Thyroid gland (tissue), 4 donors: ENCODE results near the gene SSR2. TPM values are rescaled to one million over a fixed set of nuclear protein-coding genes. Genes with fewer than 3 reads are reported as not detected.

Source experiments
- DNase-seq, 2 donors: peaks; one replicate each; pipeline ENCODE4 v3.0.0-alpha.2; 2019
- H3K27ac ChIP-seq, 3 donors: fragments of 200-600 bp; sonication (generic); 1 replicate in 2 of 3; 2 replicates in 1 of 3; pipeline ENCODE4 v1.5.1; 2016 to 2019; ENCODE audit warnings: mild to moderate bottlenecking in 1 of 3, moderate library complexity in 1 of 3
- H3K27me3 ChIP-seq: fragments of 200-600 bp; sonication (generic); one replicate; pipeline ENCODE4 v1.5.1; 2019
- H3K36me3 ChIP-seq, 2 donors: fragments of 200-600 bp; sonication (generic); one replicate each; pipeline ENCODE4 v1.5.1; 2016 to 2019
- H3K4me1 ChIP-seq, 2 donors: fragments of 200-600 bp; sonication (generic); one replicate each; pipeline ENCODE4 v1.5.1; 2017 to 2019
- H3K4me3 ChIP-seq, 3 donors: fragments of 200-600 bp; sonication (generic); replicated peaks in 1 of 3; 1 replicate in 2 of 3; 2 replicates in 1 of 3; pipeline ENCODE4 v1.5.1; 2016; ENCODE audit warnings: mild to moderate bottlenecking in 1 of 3
- H3K9me3 ChIP-seq: fragments of 200-600 bp; sonication (generic); one replicate; pipeline ENCODE4 v1.5.1; 2017
- CTCF ChIP-seq, 6 experiments: fragments of 200-600 bp in 3 of 6; fragments of 450-650 bp in 3 of 6; sonication (generic) in 3 of 6; IDR thresholded peaks; one replicate each; pipeline ENCODE4 v1.5.1; 2016 to 2019; ENCODE audit warnings: antibody characterized with exemption in 6 of 6, mild to moderate bottlenecking in 2 of 6, inconsistent platforms in 1 of 6, moderate library complexity in 1 of 6
- POLR2A ChIP-seq, 2 donors: fragments of 450-650 bp; IDR thresholded peaks; one replicate each; pipeline ENCODE4 v1.6.1; 2017; ENCODE audit warnings: antibody characterized with exemption in 2 of 2, mild to moderate bottlenecking in 2 of 2, moderate library complexity in 1 of 2
- WGBS, 2 donors: methylation state at CpG; one replicate each; pipeline ENCODE4 v1.1.5; 2017; 5-methylcytosine and 5-hydroxymethylcytosine counted together
- intact Hi-C: fragments of 100-400 bp; cut with DNase I; formaldehyde crosslinking; loops from one replicate; pipeline ENCODE4 v1.15.1; 2023
- total RNA-seq, 4 donors: library from RNA; depleted of rRNA; stranded (reverse); fragments of >200 nt; gene quantifications; one replicate each; pipeline ENCODE4 v1.2.3, GENCODE V29; 2016

Gene SSR2
- total RNA-seq, 4 donors from 2014 or later, result 78.6 to 193 (median 130) TPM

- Histone ChIP-seq H3K27ac (peak overlapping the region in 2 of 3 donors; percentile 8 to 9), H3K27me3 (no peaks in the 10 kb centered on the region), H3K4me1 (peaks cover 12 to 53% of the 10 kb centered on the region in 2 donors), H3K9me3 (no peaks in the 10 kb centered on the region), H3K36me3 (peaks cover 52 to 55% of the 10 kb centered on the region in 2 donors), H3K4me3 (no peak overlapping the region)
- intact Hi-C loops, result no loop called here
- no peak for DNase-seq
- 90 to 94% methylated on average over 7 to 9 of the region's 9 CpGs for WGBS, 2 donors
- TF ChIP-seq CTCF (IDR thresholded peaks at IDR 0.05) (no peak), POLR2A (IDR thresholded peaks at IDR 0.05) (no peak)
Measured at GRCh38 chr1:155966135-155966534, 54.6 kb downstream of the SSR2 start.

GRCh38 chr1:155964193-155964592 is 56.6 kb downstream of the SSR2 start:
- peaks cover 6 to 50% of the 10 kb centered on the region in 2 donors for H3K4me1 ChIP-seq
- H3K27ac ChIP-seq, result no peak overlapping the region
- H3K27me3 ChIP-seq, result no peaks in the 10 kb centered on the region
- H3K36me3 ChIP-seq, result peaks cover 69 to 73% of the 10 kb centered on the region in 2 donors
- no peak overlapping the region for H3K4me3 ChIP-seq
- TF ChIP-seq POLR2A (IDR thresholded peaks at IDR 0.05), result no peak
- no peak for TF ChIP-seq CTCF (IDR thresholded peaks at IDR 0.05)
- DNase-seq, result no peak
- intact Hi-C loops, result no loop called here
- 91 to 93% methylated on average over 7 of the region's 7 CpGs for WGBS, 2 donors
- H3K9me3 ChIP-seq, result no peaks in the 10 kb centered on the region

GRCh38 chr1:155962599-155963211 is 58.0 kb downstream of the SSR2 start:
- WGBS, 2 donors, result 81% methylated on average over 12 to 17 of the region's 18 CpGs
- Histone ChIP-seq H3K27me3 (no peaks in the 10 kb centered on the region), H3K9me3 (no peaks in the 10 kb centered on the region), H3K36me3 (peaks cover 82 to 83% of the 10 kb centered on the region in 2 donors), H3K4me1 (peaks cover 3 to 40% of the 10 kb centered on the region in 2 donors), H3K27ac (peak overlapping the region in 2 of 3 donors; percentile 24 to 32), H3K4me3 (no peak overlapping the region)
- peak; percentile 31 to 42 for DNase-seq
- intact Hi-C loops, result no loop called here
- no peak for TF ChIP-seq CTCF (IDR thresholded peaks at IDR 0.05)
- no peak for TF ChIP-seq POLR2A (IDR thresholded peaks at IDR 0.05)

GRCh38 chr1:155961937-155962336 is 58.8 kb downstream of the SSR2 start:
- intact Hi-C loops, result no loop called here

More at GRCh38 chr1:155961937-155962336, 58.8 kb downstream of the SSR2 start:
- WGBS, 2 donors, result 58 to 71% methylated on average over 12 to 14 of the region's 14 CpGs
- Histone ChIP-seq H3K36me3 (peaks cover 82 to 90% of the 10 kb centered on the region in 2 donors), H3K4me3 (no peak overlapping the region), H3K27ac (peak overlapping the region in 2 of 3 donors; percentile 52 to 65), H3K27me3 (no peaks in the 10 kb centered on the region), H3K4me1 (peaks cover 3 to 32% of the 10 kb centered on the region in 2 donors), H3K9me3 (no peaks in the 10 kb centered on the region)
- TF ChIP-seq POLR2A (IDR thresholded peaks at IDR 0.05) (no peak), CTCF (IDR thresholded peaks at IDR 0.05) (no peak)
- DNase-seq, result peak in 1 of 2 donors; percentile 29
